ENCODE measurements around the gene CFAP299.

Gene CFAP299

GRCh38 chr4:80334568-80334967, 962 bp upstream of the CFAP299 start:
- Histone ChIP-seq H3K4me1 (ENCODE audit: control insufficient read depth, low read length) (peaks cover 8% of the 10 kb centered on the region), H3F3A (ENCODE audit: control insufficient read depth, insufficient read depth) (no peaks in the 10 kb centered on the region), H3K79me2 (ENCODE audit: control insufficient read depth, low read length) (no peaks in the 10 kb centered on the region), H3K9me3 (ENCODE audit: control insufficient read depth, insufficient read depth, low read length) (no peaks in the 10 kb centered on the region), H3K9me2 (replicated peaks; ENCODE audit: control insufficient read depth, low read length) (no peaks in the 10 kb centered on the region), H3K27me3 (ENCODE audit: control insufficient read depth, low read length) (peaks cover 5% of the 10 kb centered on the region; the same call in 1 of the 2 replicates), H4K20me1 (ENCODE audit: control insufficient read depth, insufficient read depth, low read depth, low read length) (no peaks in the 10 kb centered on the region), H3K4me3 (ENCODE audit: low read length) (no peak overlapping the region), H3K4me2 (ENCODE audit: low read length) (no peak overlapping the region), H3K27ac (ENCODE audit: low read depth, low read length) (no peak overlapping the region), H3K36me3 (ENCODE audit: control insufficient read depth, low read length) (no peaks in the 10 kb centered on the region)
- TF ChIP-seq EZH2phosphoT487 (IDR thresholded peaks at IDR 0.05; ENCODE audit: borderline replicate concordance, low read length), result no peak
- no peak for TF ChIP-seq CTCF (IDR thresholded peaks at IDR 0.05; ENCODE audit: low read depth, low read length, poor library complexity, severe bottlenecking)

- no peak overlapping the region for H3K27ac ChIP-seq (ENCODE audit: low read depth, low read length)
- no peaks in the 10 kb centered on the region for H3K79me2 ChIP-seq (ENCODE audit: control insufficient read depth, low read length)
- TF ChIP-seq CTCF (IDR thresholded peaks at IDR 0.05; ENCODE audit: low read depth, low read length, poor library complexity, severe bottlenecking) (no peak), EZH2phosphoT487 (IDR thresholded peaks at IDR 0.05; ENCODE audit: borderline replicate concordance, low read length) (no peak)
- H4K20me1 ChIP-seq (ENCODE audit: control insufficient read depth, insufficient read depth, low read depth, low read length), result no peaks in the 10 kb centered on the region
- H3K4me1 ChIP-seq (ENCODE audit: control insufficient read depth, low read length), result peaks cover 8% of the 10 kb centered on the region
- no peaks in the 10 kb centered on the region for H3K9me2 ChIP-seq (replicated peaks; ENCODE audit: control insufficient read depth, low read length)
- H3K27me3 ChIP-seq (ENCODE audit: control insufficient read depth, low read length), result peaks cover 5% of the 10 kb centered on the region; the same call in 1 of the 2 replicates
- H3K4me2 ChIP-seq (ENCODE audit: low read length), result peak overlapping the region; percentile 81
- H3K9me3 ChIP-seq (ENCODE audit: control insufficient read depth, insufficient read depth, low read length), result no peaks in the 10 kb centered on the region
- H3K36me3 ChIP-seq (ENCODE audit: control insufficient read depth, low read length), result no peaks in the 10 kb centered on the region
- no peaks in the 10 kb centered on the region for H3F3A ChIP-seq (ENCODE audit: control insufficient read depth, insufficient read depth)
- H3K4me3 ChIP-seq (ENCODE audit: low read length), result peak overlapping the region; percentile 69
These were observed 340 bp upstream of the CFAP299 start for GRCh38 chr4:80335226-80335553.

GRCh38 chr4:80336582-80336981, 1.1 kb downstream of the CFAP299 start:
- no peaks in the 10 kb centered on the region for H3F3A ChIP-seq (ENCODE audit: control insufficient read depth, insufficient read depth)
- peaks cover 8% of the 10 kb centered on the region for H3K4me1 ChIP-seq (ENCODE audit: control insufficient read depth, low read length)
- H3K4me2 ChIP-seq (ENCODE audit: low read length), result peak overlapping the region; percentile 81; the same call in 1 of the 2 replicates
- no peaks in the 10 kb centered on the region for H3K9me2 ChIP-seq (replicated peaks; ENCODE audit: control insufficient read depth, low read length)
- TF ChIP-seq CTCF (IDR thresholded peaks at IDR 0.05; ENCODE audit: low read depth, low read length, poor library complexity, severe bottlenecking) (peak; percentile 21), EZH2phosphoT487 (IDR thresholded peaks at IDR 0.05; ENCODE audit: borderline replicate concordance, low read length) (no peak)
- no peak overlapping the region for H3K27ac ChIP-seq (ENCODE audit: low read depth, low read length)
- peaks cover 5% of the 10 kb centered on the region; the same call in 1 of the 2 replicates for H3K27me3 ChIP-seq (ENCODE audit: control insufficient read depth, low read length)
- H3K79me2 ChIP-seq (ENCODE audit: control insufficient read depth, low read length), result no peaks in the 10 kb centered on the region
- H4K20me1 ChIP-seq (ENCODE audit: control insufficient read depth, insufficient read depth, low read depth, low read length), result no peaks in the 10 kb centered on the region
- no peaks in the 10 kb centered on the region for H3K36me3 ChIP-seq (ENCODE audit: control insufficient read depth, low read length)
- no peak overlapping the region for H3K4me3 ChIP-seq (ENCODE audit: low read length)
- no peaks in the 10 kb centered on the region for H3K9me3 ChIP-seq (ENCODE audit: control insufficient read depth, insufficient read depth, low read length)

All from DOHH2 (cell line).